MM.1S (cell line): ENCODE measurements around the gene DSCAM.

Source experiments
- DNase-seq: peaks from one replicate; pipeline ENCODE4 v3.0.0-alpha.2; 2015
- H2AFZ ChIP-seq: fragments of 300-600 bp; sonication (generic); 2 replicates; pipeline ENCODE4 v1.6.0; 2016; ENCODE audit warnings: antibody characterized with exemption, low read length
- H3F3A ChIP-seq: fragments of 300-600 bp; sonication (generic); 2 replicates; pipeline ENCODE4 v1.6.1; 2016; ENCODE audit warnings: mild to moderate bottlenecking, antibody characterized with exemption, low read length, moderate library complexity, mixed read lengths; ENCODE audit not compliant: insufficient read depth
- H3K27ac ChIP-seq: fragments of 300-600 bp; sonication (generic); 2 replicates; pipeline ENCODE4 v1.5.1; 2016; ENCODE audit warnings: mild to moderate bottlenecking, low read length
- H3K27me3 ChIP-seq: fragments of 300-600 bp; sonication (generic); replicated peaks from 2 replicates; pipeline ENCODE4 v1.6.0; 2016; ENCODE audit warnings: low read length; ENCODE audit not compliant: insufficient read depth
- H3K36me3 ChIP-seq: fragments of 300-600 bp; sonication (generic); replicated peaks from 2 replicates; pipeline ENCODE4 v1.6.1; 2016; ENCODE audit warnings: mild to moderate bottlenecking, low read length, mixed read lengths; ENCODE audit not compliant: insufficient read depth
- H3K4me1 ChIP-seq: fragments of 300-600 bp; sonication (generic); 2 replicates; pipeline ENCODE4 v1.6.1; 2016; ENCODE audit warnings: low read length, mixed read lengths
- H3K4me2 ChIP-seq: fragments of 300-600 bp; sonication (generic); 2 replicates; pipeline ENCODE4 v1.6.0; 2016; ENCODE audit warnings: low read depth, low read length
- H3K4me3 ChIP-seq: fragments of 300-600 bp; sonication (generic); 2 replicates; pipeline ENCODE4 v1.5.1; 2016; ENCODE audit warnings: low read length, mixed read lengths
- H3K79me2 ChIP-seq: fragments of 300-600 bp; sonication (generic); 2 replicates; pipeline ENCODE4 v1.6.1; 2016; ENCODE audit warnings: mixed run types, low read length, mixed read lengths
- H3K9ac ChIP-seq: fragments of 300-600 bp; sonication (generic); 2 replicates; pipeline ENCODE4 v1.6.1; 2016; ENCODE audit warnings: low read length, mixed read lengths
- H3K9me2 ChIP-seq: fragments of 300-600 bp; sonication (generic); replicated peaks from 2 replicates; pipeline ENCODE4 v1.6.1; 2016; ENCODE audit warnings: mild to moderate bottlenecking, low read length, mixed read lengths; ENCODE audit not compliant: insufficient read depth
- H3K9me3 ChIP-seq: fragments of 300-600 bp; sonication (generic); replicated peaks from 2 replicates; pipeline ENCODE4 v1.6.1; 2016; ENCODE audit warnings: mild to moderate bottlenecking, low read length, mixed read lengths; ENCODE audit not compliant: insufficient read depth
- H4K20me1 ChIP-seq: fragments of 300-600 bp; sonication (generic); 2 replicates; pipeline ENCODE4 v1.6.1; 2016; ENCODE audit warnings: mild to moderate bottlenecking, low read length, moderate library complexity, mixed read lengths; ENCODE audit not compliant: insufficient read depth
- CTCF ChIP-seq: fragments of 300-600 bp; sonication (generic); IDR thresholded peaks from 2 replicates; pipeline ENCODE4 v1.5.1; 2016; ENCODE audit warnings: antibody characterized with exemption, low read length, mixed read lengths
- EZH2 ChIP-seq: fragments of 300-600 bp; sonication (generic); optimal IDR thresholded peaks from 2 replicates; pipeline ENCODE3; 2017; ENCODE audit warnings: low read depth, mild to moderate bottlenecking, antibody characterized with exemption, low read length, mixed read lengths
- EZH2phosphoT487 ChIP-seq: fragments of 300-600 bp; sonication (generic); IDR thresholded peaks from 2 replicates; pipeline ENCODE4 v1.6.1; 2018; ENCODE audit warnings: antibody characterized with exemption, low read length

The DSCAM gene

GRCh38 chr21:40625991-40626390 lies 221.0 kb downstream of the DSCAM start:
- Histone ChIP-seq H2AFZ (no peak overlapping the region), H3K4me1 (no peaks in the 10 kb centered on the region), H3K9ac (no peak overlapping the region), H3K4me2 (no peak overlapping the region), H3K9me3 (no peaks in the 10 kb centered on the region), H3K36me3 (no peaks in the 10 kb centered on the region), H3K9me2 (no peaks in the 10 kb centered on the region), H4K20me1 (no peaks in the 10 kb centered on the region), H3K27me3 (no peaks in the 10 kb centered on the region), H3K4me3 (no peak overlapping the region), H3F3A (no peaks in the 10 kb centered on the region), H3K27ac (no peak overlapping the region), H3K79me2 (no peaks in the 10 kb centered on the region)
- no peak for TF ChIP-seq EZH2phosphoT487
- TF ChIP-seq CTCF, result no peak
- no peak for TF ChIP-seq EZH2
- no peak for DNase-seq

DNA sequence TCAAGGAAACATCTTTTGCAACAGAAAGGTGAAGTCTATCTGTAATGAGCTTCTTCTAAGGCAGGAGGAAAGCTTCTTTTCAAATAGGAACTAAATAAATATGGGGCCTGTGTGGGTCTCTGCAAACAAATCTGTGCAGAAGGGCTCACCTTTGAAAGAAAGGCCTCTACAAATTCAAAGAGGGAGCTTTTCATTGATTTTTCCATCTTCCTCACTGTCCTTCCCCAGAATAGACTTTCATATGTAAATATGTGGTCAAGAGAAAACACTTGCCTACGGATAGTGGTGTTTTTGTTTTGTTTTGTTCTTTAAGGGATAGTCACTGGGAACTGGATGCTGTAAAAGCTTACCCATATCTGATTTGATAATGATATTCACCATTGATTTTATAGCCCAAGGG lies 223.4 kb downstream of the DSCAM start:
- no peaks in the 10 kb centered on the region for H4K20me1 ChIP-seq
- H3K4me2 ChIP-seq, result no peak overlapping the region
- H2AFZ ChIP-seq, result no peak overlapping the region
- no peaks in the 10 kb centered on the region for H3K79me2 ChIP-seq
- H3K27me3 ChIP-seq, result no peaks in the 10 kb centered on the region
- TF ChIP-seq CTCF (no peak), EZH2phosphoT487 (no peak), EZH2 (no peak)
- no peaks in the 10 kb centered on the region for H3K9me2 ChIP-seq
- H3K4me1 ChIP-seq, result no peaks in the 10 kb centered on the region
- no peak for DNase-seq
- H3F3A ChIP-seq, result no peaks in the 10 kb centered on the region
- no peak overlapping the region for H3K27ac ChIP-seq
- no peak overlapping the region for H3K9ac ChIP-seq
- no peaks in the 10 kb centered on the region for H3K36me3 ChIP-seq
- no peak overlapping the region for H3K4me3 ChIP-seq
- no peaks in the 10 kb centered on the region for H3K9me3 ChIP-seq

- Histone ChIP-seq H3F3A (no peaks in the 10 kb centered on the region), H3K9ac (no peak overlapping the region), H3K9me3 (no peaks in the 10 kb centered on the region), H2AFZ (no peak overlapping the region), H3K4me1 (no peaks in the 10 kb centered on the region), H3K27me3 (no peaks in the 10 kb centered on the region), H3K36me3 (no peaks in the 10 kb centered on the region), H4K20me1 (no peaks in the 10 kb centered on the region), H3K9me2 (no peaks in the 10 kb centered on the region), H3K79me2 (no peaks in the 10 kb centered on the region), H3K27ac (no peak overlapping the region), H3K4me2 (no peak overlapping the region), H3K4me3 (no peak overlapping the region)
- DNase-seq, result no peak
- TF ChIP-seq EZH2phosphoT487, result no peak
- TF ChIP-seq CTCF, result no peak
- TF ChIP-seq EZH2, result no peak
These were observed 224.4 kb downstream of the DSCAM start for GRCh38 chr21:40622531-40622930.
